ENCODE data around the gene CNOT1. TPM values are rescaled to one million over a fixed set of nuclear protein-coding genes. Genes with fewer than 3 reads are reported as not detected.

The CNOT1 gene
- polyA plus RNA-seq, 1 donor from 2014 or later, result 66.2 TPM

DNA sequence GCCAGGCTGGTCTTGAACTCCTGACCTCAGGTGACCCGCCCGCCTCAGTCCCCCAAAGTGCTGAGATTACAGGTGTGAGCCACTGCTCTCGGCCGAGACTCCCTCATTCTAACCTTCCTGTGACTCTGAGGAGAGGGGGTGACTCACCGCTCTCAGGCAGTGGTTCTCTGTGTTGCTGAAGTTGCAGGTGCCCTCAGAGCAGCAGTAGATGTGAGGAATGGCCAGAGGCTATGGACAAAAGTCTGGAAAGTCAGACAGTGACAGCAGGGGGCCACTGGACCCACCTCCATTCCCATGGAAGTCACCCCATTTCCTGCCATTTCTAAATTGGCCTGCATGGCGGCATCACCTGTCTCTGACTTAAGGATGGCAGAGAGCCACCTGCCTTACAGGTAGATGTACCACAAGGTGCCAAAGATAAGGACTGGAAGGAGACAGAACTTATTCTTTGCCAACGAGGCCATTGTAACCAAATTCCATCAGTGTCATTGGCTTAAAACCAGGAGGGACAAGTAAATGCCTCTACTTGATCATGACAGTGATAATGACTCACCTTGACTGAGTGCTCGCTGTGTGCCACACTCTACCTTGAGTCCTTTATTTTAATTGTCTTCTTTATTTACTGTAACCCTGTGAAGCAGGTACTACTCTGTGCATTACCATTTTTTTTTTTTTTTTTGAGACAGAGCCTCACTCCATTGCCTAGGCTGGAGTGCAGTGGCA is 15.3 kb upstream of the CNOT1 start:
- Histone ChIP-seq H2AFZ (ENCODE audit: low read depth, low read length) (no peak overlapping the region), H3K9me2 (ENCODE audit: insufficient read depth, low read length) (no peaks in the 10 kb centered on the region), H3K4me3 (ENCODE audit: low read length) (no peak overlapping the region), H3K9ac (ENCODE audit: low read length) (no peak overlapping the region), H3K4me2 (ENCODE audit: low read length) (no peak overlapping the region), H3K27me3 (ENCODE audit: insufficient read depth, low read depth, low read length) (no peaks in the 10 kb centered on the region), H3K9me3 (ENCODE audit: low read length) (no peaks in the 10 kb centered on the region), H3K27ac (ENCODE audit: low read length) (no peak overlapping the region), H3K36me3 (ENCODE audit: insufficient read depth, low read length) (no peaks in the 10 kb centered on the region), H3K79me2 (replicated peaks; ENCODE audit: insufficient read depth, low read length) (no peaks in the 10 kb centered on the region), H4K20me1 (ENCODE audit: insufficient read depth) (no peaks in the 10 kb centered on the region), H3F3A (ENCODE audit: insufficient read depth, low read length, poor library complexity, severe bottlenecking) (no peaks in the 10 kb centered on the region)
- TF ChIP-seq EP300 (conservative IDR thresholded peaks at IDR 0.05; ENCODE audit: poor library complexity, severe bottlenecking) (no peak), MXI1 (conservative IDR thresholded peaks at IDR 0.05; ENCODE audit: poor library complexity, severe bottlenecking) (no peak), POLR2AphosphoS5 (IDR thresholded peaks at IDR 0.05) (no peak), EZH2 (IDR thresholded peaks at IDR 0.05; ENCODE audit: borderline replicate concordance, insufficient read depth, low read length, poor library complexity, severe bottlenecking) (no peak)

DNA sequence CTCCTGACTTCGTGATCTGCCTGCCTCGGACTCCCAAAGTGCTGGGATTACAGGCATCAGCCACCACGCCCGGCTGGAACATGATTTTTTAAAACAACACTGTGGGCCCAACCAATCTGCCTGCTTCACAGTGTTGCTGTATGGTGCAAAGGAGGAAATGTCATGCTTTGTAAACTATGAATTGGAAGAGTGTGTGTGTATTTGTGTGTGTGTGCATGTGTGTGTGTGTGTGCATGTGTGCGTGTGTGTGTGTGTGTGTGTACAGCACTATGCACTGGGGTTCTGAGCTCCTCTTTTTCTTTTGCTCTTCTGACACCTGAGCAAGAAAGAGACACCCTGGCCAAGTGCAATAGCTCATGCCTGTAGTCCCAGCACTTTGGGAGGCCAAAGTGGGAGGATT is 14.5 kb upstream of the CNOT1 start:
- no peak overlapping the region for H2AFZ ChIP-seq (ENCODE audit: low read depth, low read length)
- H3K9me2 ChIP-seq (ENCODE audit: insufficient read depth, low read length), result no peaks in the 10 kb centered on the region
- no peaks in the 10 kb centered on the region for H3K9me3 ChIP-seq (ENCODE audit: low read length)
- no peak for TF ChIP-seq MXI1 (conservative IDR thresholded peaks at IDR 0.05; ENCODE audit: poor library complexity, severe bottlenecking)
- TF ChIP-seq SMC3 (conservative IDR thresholded peaks at IDR 0.05; ENCODE audit: poor library complexity), result no peak
- no peak for TF ChIP-seq TAF1 (IDR thresholded peaks at IDR 0.05; ENCODE audit: low read depth)
- TF ChIP-seq, protein P1, sequence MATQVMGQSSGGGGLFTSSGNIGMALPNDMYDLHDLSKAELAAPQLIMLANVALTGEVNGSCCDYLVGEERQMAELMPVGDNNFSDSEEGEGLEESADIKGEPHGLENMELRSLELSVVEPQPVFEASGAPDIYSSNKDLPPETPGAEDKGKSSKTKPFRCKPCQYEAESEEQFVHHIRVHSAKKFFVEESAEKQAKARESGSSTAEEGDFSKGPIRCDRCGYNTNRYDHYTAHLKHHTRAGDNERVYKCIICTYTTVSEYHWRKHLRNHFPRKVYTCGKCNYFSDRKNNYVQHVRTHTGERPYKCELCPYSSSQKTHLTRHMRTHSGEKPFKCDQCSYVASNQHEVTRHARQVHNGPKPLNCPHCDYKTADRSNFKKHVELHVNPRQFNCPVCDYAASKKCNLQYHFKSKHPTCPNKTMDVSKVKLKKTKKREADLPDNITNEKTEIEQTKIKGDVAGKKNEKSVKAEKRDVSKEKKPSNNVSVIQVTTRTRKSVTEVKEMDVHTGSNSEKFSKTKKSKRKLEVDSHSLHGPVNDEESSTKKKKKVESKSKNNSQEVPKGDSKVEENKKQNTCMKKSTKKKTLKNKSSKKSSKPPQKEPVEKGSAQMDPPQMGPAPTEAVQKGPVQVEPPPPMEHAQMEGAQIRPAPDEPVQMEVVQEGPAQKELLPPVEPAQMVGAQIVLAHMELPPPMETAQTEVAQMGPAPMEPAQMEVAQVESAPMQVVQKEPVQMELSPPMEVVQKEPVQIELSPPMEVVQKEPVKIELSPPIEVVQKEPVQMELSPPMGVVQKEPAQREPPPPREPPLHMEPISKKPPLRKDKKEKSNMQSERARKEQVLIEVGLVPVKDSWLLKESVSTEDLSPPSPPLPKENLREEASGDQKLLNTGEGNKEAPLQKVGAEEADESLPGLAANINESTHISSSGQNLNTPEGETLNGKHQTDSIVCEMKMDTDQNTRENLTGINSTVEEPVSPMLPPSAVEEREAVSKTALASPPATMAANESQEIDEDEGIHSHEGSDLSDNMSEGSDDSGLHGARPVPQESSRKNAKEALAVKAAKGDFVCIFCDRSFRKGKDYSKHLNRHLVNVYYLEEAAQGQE (IDR thresholded peaks at IDR 0.05; ENCODE audit: borderline replicate concordance), result no peak
- no peak for TF ChIP-seq EZH2 (IDR thresholded peaks at IDR 0.05; ENCODE audit: borderline replicate concordance, insufficient read depth, low read length, poor library complexity, severe bottlenecking)
- TF ChIP-seq, protein P2, sequence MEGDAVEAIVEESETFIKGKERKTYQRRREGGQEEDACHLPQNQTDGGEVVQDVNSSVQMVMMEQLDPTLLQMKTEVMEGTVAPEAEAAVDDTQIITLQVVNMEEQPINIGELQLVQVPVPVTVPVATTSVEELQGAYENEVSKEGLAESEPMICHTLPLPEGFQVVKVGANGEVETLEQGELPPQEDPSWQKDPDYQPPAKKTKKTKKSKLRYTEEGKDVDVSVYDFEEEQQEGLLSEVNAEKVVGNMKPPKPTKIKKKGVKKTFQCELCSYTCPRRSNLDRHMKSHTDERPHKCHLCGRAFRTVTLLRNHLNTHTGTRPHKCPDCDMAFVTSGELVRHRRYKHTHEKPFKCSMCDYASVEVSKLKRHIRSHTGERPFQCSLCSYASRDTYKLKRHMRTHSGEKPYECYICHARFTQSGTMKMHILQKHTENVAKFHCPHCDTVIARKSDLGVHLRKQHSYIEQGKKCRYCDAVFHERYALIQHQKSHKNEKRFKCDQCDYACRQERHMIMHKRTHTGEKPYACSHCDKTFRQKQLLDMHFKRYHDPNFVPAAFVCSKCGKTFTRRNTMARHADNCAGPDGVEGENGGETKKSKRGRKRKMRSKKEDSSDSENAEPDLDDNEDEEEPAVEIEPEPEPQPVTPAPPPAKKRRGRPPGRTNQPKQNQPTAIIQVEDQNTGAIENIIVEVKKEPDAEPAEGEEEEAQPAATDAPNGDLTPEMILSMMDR (IDR thresholded peaks at IDR 0.05; ENCODE audit: poor library complexity, severe bottlenecking), result no peak
- TF ChIP-seq POLR2AphosphoS5 (IDR thresholded peaks at IDR 0.05), result no peak
- TF ChIP-seq EP300 (conservative IDR thresholded peaks at IDR 0.05; ENCODE audit: poor library complexity, severe bottlenecking), result no peak
- no peak for TF ChIP-seq RAD21 (conservative IDR thresholded peaks at IDR 0.05)
- no peaks in the 10 kb centered on the region for H3K79me2 ChIP-seq (replicated peaks; ENCODE audit: insufficient read depth, low read length)
- no peaks in the 10 kb centered on the region for H3F3A ChIP-seq (ENCODE audit: insufficient read depth, low read length, poor library complexity, severe bottlenecking)
- H3K4me2 ChIP-seq (ENCODE audit: low read length), result no peak overlapping the region
- no peaks in the 10 kb centered on the region for H4K20me1 ChIP-seq (ENCODE audit: insufficient read depth)
- no peak overlapping the region for H3K9ac ChIP-seq (ENCODE audit: low read length)
- H3K27ac ChIP-seq (ENCODE audit: low read length), result no peak overlapping the region
- H3K27me3 ChIP-seq (ENCODE audit: insufficient read depth, low read depth, low read length), result no peaks in the 10 kb centered on the region
- H3K4me3 ChIP-seq (ENCODE audit: low read length), result no peak overlapping the region
- H3K36me3 ChIP-seq (ENCODE audit: insufficient read depth, low read length), result no peaks in the 10 kb centered on the region
